GM23338 (cell line): ENCODE measurements around the gene SPP1. TPM values are rescaled to one million over a fixed set of nuclear protein-coding genes. Genes with fewer than 3 reads are reported as not detected.

ENCODE experiments used
- ATAC-seq: fragments of 200-7000 bp; cut with Tn5 transposase; 3 replicates; pipeline ENCODE4 v1.9.1; 2020
- DNase-seq: peaks from one replicate; pipeline ENCODE4 v3.0.0-alpha.2; 2015; ENCODE audit warnings: low spot score
- H2AFZ ChIP-seq: fragments of 200-600 bp; sonication (generic); 2 replicates; pipeline ENCODE4 v1.8.0; 2016; ENCODE audit warnings: antibody characterized with exemption, mild to moderate bottlenecking, moderate library complexity
- H3F3A ChIP-seq: fragments of 200-600 bp; sonication (generic); replicated peaks from 2 replicates; pipeline ENCODE4 v1.8.0; 2017; ENCODE audit warnings: antibody characterized with exemption, mixed run types, low read depth
- H3K27ac ChIP-seq: fragments of 200-600 bp; sonication (generic); 2 replicates; pipeline ENCODE4 v1.6.1; 2016; ENCODE audit warnings: low read depth
- H3K27me3 ChIP-seq: fragments of 200-600 bp; sonication (generic); 2 replicates; pipeline ENCODE4 v1.8.0; 2016; ENCODE audit warnings: mild to moderate bottlenecking, mixed run types, moderate library complexity; ENCODE audit not compliant: insufficient read depth
- H3K36me3 ChIP-seq: fragments of 200-600 bp; sonication (generic); 2 replicates; pipeline ENCODE4 v1.8.0; 2016; ENCODE audit warnings: mild to moderate bottlenecking; ENCODE audit not compliant: insufficient read depth
- H3K4me1 ChIP-seq: fragments of 200-600 bp; sonication (generic); 2 replicates; pipeline ENCODE4 v1.8.0; 2016; ENCODE audit warnings: mild to moderate bottlenecking, moderate library complexity; ENCODE audit not compliant: insufficient read depth
- H3K4me2 ChIP-seq: fragments of 200-600 bp; sonication (generic); 2 replicates; pipeline ENCODE4 v1.7.1; 2017; ENCODE audit warnings: mixed run types
- H3K4me3 ChIP-seq: fragments of 200-600 bp; sonication (generic); 2 replicates; pipeline ENCODE4 v1.6.1; 2016; ENCODE audit warnings: mixed run types
- H3K79me2 ChIP-seq: fragments of 200-600 bp; sonication (generic); replicated peaks from 2 replicates; pipeline ENCODE4 v1.8.0; 2017; ENCODE audit warnings: mild to moderate bottlenecking; ENCODE audit not compliant: insufficient read depth
- H3K9me2 ChIP-seq: fragments of 200-600 bp; sonication (generic); 2 replicates; pipeline ENCODE4 v1.8.0; 2017; ENCODE audit not compliant: insufficient read depth
- H4K20me1 ChIP-seq: fragments of 200-600 bp; sonication (generic); replicated peaks from 2 replicates; pipeline ENCODE4 v1.8.0; 2017; ENCODE audit warnings: mild to moderate bottlenecking; ENCODE audit not compliant: insufficient read depth
- H3K27ac Mint-ChIP-seq: 2 replicates; pipeline ENCODE4 v1.8.0; 2020; ENCODE audit warnings: inconsistent platforms, mild to moderate bottlenecking, moderate library complexity, mixed read lengths
- H3K27me3 Mint-ChIP-seq: 3 replicates; pipeline ENCODE4 v1.8.0; 2022; ENCODE audit warnings: low read depth, mild to moderate bottlenecking, moderate library complexity, mixed read lengths, inconsistent platforms; ENCODE audit not compliant: insufficient read depth, poor library complexity
- H3K36me3 Mint-ChIP-seq: 3 replicates; pipeline ENCODE4 v1.8.0; 2021; ENCODE audit warnings: low read depth, mild to moderate bottlenecking, inconsistent platforms, moderate library complexity, mixed read lengths
- H3K4me1 Mint-ChIP-seq: 3 replicates; pipeline ENCODE4 v1.8.0; 2020; ENCODE audit warnings: mild to moderate bottlenecking, inconsistent platforms, mixed read lengths
- H3K4me3 Mint-ChIP-seq: 3 replicates; pipeline ENCODE4 v1.8.0; 2021; ENCODE audit warnings: moderate library complexity, mild to moderate bottlenecking, inconsistent platforms, mixed read lengths
- H3K9me3 Mint-ChIP-seq: 3 replicates; pipeline ENCODE4 v1.8.0; 2020; ENCODE audit warnings: moderate library complexity, mild to moderate bottlenecking, inconsistent platforms, mixed read lengths
- CREB1 ChIP-seq: fragments of 250-450 bp; sonication (Bioruptor Pico); IDR thresholded peaks from 2 replicates; pipeline ENCODE4 v1.5.0; 2020; ENCODE audit warnings: low read depth, mild to moderate bottlenecking, moderate library complexity
- CTCF ChIP-seq, 2 experiments: fragments of 200-600 bp in 1 of 2; sonication (generic) in 1 of 2; conservative IDR thresholded peaks; 2 replicates each; pipeline versions ENCODE4 v1.5.1 to v1.6.1; 2016 to 2017; ENCODE audit warnings: antibody characterized with exemption in 2 of 2, low read depth in 2 of 2, mild to moderate bottlenecking in 2 of 2, moderate library complexity in 1 of 2
- ETS1 ChIP-seq: IDR thresholded peaks from 2 replicates; pipeline ENCODE4 v1.6.1; 2016; ENCODE audit warnings: antibody characterized with exemption
- EZH2 ChIP-seq: fragments of 200-600 bp; sonication (generic); IDR thresholded peaks from one replicate; pipeline ENCODE4 v1.8.0; 2017; ENCODE audit warnings: antibody characterized with exemption, mild to moderate bottlenecking, low read depth; ENCODE audit not compliant: unreplicated experiment
- EZH2phosphoT487 ChIP-seq: fragments of 200-600 bp; sonication (generic); IDR thresholded peaks from one replicate; pipeline ENCODE4 v1.8.1; 2018; ENCODE audit warnings: antibody characterized with exemption; ENCODE audit not compliant: unreplicated experiment
- JUNB ChIP-seq: IDR thresholded peaks from one replicate; pipeline ENCODE4 v1.6.1; 2016; ENCODE audit warnings: antibody characterized with exemption; ENCODE audit not compliant: unreplicated experiment
- NANOG ChIP-seq: IDR thresholded peaks from 2 replicates; pipeline ENCODE4 v1.6.1; 2016; ENCODE audit warnings: antibody characterized with exemption, borderline replicate concordance
- POLR2AphosphoS5 ChIP-seq: IDR thresholded peaks from 2 replicates; pipeline ENCODE4 v1.6.1; 2016; ENCODE audit warnings: antibody characterized with exemption, low read depth
- REST ChIP-seq: IDR thresholded peaks from one replicate; pipeline ENCODE4 v1.6.1; 2018; ENCODE audit warnings: antibody characterized with exemption; ENCODE audit not compliant: unreplicated experiment
- STAT1 ChIP-seq: IDR thresholded peaks from one replicate; pipeline ENCODE4 v1.6.1; 2016; ENCODE audit warnings: antibody characterized with exemption; ENCODE audit not compliant: unreplicated experiment
- ZNF114 ChIP-seq: fragments of 250-450 bp; sonication (Bioruptor Pico); IDR thresholded peaks from 2 replicates; pipeline ENCODE4 v1.5.0; 2020; ENCODE audit warnings: mild to moderate bottlenecking, moderate library complexity
- ZNF331 ChIP-seq: fragments of 250-450 bp; sonication (Bioruptor Pico); IDR thresholded peaks from 2 replicates; pipeline ENCODE4 v1.5.0; 2020; ENCODE audit warnings: low read depth, mild to moderate bottlenecking, moderate library complexity
- ZNF462 ChIP-seq: fragments of 250-450 bp; sonication (Bioruptor Pico); IDR thresholded peaks from 2 replicates; pipeline ENCODE4 v1.5.0; 2020; ENCODE audit warnings: mild to moderate bottlenecking, moderate library complexity
- polyA plus RNA-seq: library from polyadenylated mRNA; unstranded; fragments of >200 nt; fragmentation: Nextera tagmentation; extraction: Ambion mirVana; gene quantifications from 2 replicates; pipeline ENCODE4 v1.2.1, GENCODE V29; 2016
- total RNA-seq: library from RNA; depleted of rRNA; stranded (reverse); fragments of >200 nt; shearing (Covaris generic); gene quantifications from 2 replicates; pipeline ENCODE4 v1.2.3, GENCODE V29; 2014

SPP1 gene
- total and polyA plus RNA-seq, 2 experiments from 2014 or later, result 41.3 to 51.3 TPM

- H3K4me3 ChIP-seq, result no peak overlapping the region
- Mint-ChIP-seq H3K36me3 (no peaks in the 10 kb centered on the region), H3K4me3 (no peak overlapping the region), H3K9me3 (peaks cover under 1% of the 10 kb centered on the region; the same call in 1 of the 3 replicates), H3K27me3 (no peaks in the 10 kb centered on the region), H3K4me1 (peaks cover 28% of the 10 kb centered on the region), H3K27ac (no peak overlapping the region)
- H3K27ac ChIP-seq, result no peak overlapping the region
- no peaks in the 10 kb centered on the region for H3K27me3 ChIP-seq
- no peak; the same call in 2 of the 3 replicates for ATAC-seq
- H3K4me1 ChIP-seq, result peaks cover 30% of the 10 kb centered on the region
- TF ChIP-seq CTCF (conservative IDR thresholded peaks at IDR 0.05; ENCODE audit: low read depth in 2 of 2) (no peak), POLR2AphosphoS5 (no peak), ZNF331 (no peak), STAT1 (no peak), CREB1 (CRISPR knock-in tag) (no peak), EZH2 (no peak), NANOG (no peak), JUNB (no peak), EZH2phosphoT487 (no peak), ZNF114 (CRISPR knock-in tag) (no peak), REST (no peak), ZNF462 (no peak), ETS1 (no peak)
- H3K9me2 ChIP-seq, result no peaks in the 10 kb centered on the region
- no peaks in the 10 kb centered on the region for H3K36me3 ChIP-seq
- no peaks in the 10 kb centered on the region for H3F3A ChIP-seq
- peak; percentile 51 for DNase-seq
- no peak overlapping the region for H3K4me2 ChIP-seq
- no peaks in the 10 kb centered on the region for H4K20me1 ChIP-seq
- no peak overlapping the region for H2AFZ ChIP-seq
- peaks cover 5% of the 10 kb centered on the region; the same call in 1 of the 2 replicates for H3K79me2 ChIP-seq
Observed at GRCh38 chr4:87971866-87972265, 3.6 kb upstream of the SPP1 start.
